G401 (cell line): Measurements from ENCODE around the gene YEATS2. TPM values are rescaled to one million over a fixed set of nuclear protein-coding genes. Genes with fewer than 3 reads are reported as not detected.
"Not testable (repeated sequence)": the region's sequence is repeated elsewhere in the genome, so short reads cannot be mapped to it uniquely, and the experiment has no call there.

Experiments used
- DNase-seq: peaks from one replicate; pipeline ENCODE4 v3.0.0-alpha.2; 2015; ENCODE audit warnings: low spot score
- in situ Hi-C: cut with HindIII; loops from 2 replicates; pipeline ENCODE4 v1.10.0; 2016; ENCODE audit warnings: low sequenced_read_pairs, mixed read lengths
- total RNA-seq: library from RNA; depleted of rRNA; stranded (reverse); fragments of >200 nt; shearing (Covaris generic); gene quantifications from 2 replicates; pipeline ENCODE4 v1.2.3, GENCODE V29; 2014

The YEATS2 gene
- total RNA-seq, 1 experiment from 2014 or later: 32.1 TPM

DNA sequence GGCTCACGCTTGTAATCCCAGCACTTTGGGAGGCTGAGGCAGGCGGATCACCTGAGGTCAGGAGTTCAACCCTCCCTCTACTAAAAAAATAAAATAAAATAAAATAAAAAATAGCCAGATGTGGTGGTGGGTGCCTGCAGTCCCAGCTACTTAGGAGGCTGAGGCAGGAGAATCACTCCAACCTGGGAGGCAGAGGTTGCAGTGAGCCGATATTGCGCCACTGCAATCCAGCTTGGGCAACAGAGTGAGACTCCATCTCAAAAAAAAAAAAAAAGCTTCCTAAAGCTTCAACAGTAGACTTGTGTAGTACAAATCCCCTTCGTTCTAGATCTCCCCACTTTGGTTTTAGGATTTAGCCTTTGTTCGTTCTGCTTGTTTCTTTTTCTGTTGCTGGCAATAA is 6.3 kb downstream of the YEATS2 start:
- not testable (repeated sequence) for DNase-seq

DNA sequence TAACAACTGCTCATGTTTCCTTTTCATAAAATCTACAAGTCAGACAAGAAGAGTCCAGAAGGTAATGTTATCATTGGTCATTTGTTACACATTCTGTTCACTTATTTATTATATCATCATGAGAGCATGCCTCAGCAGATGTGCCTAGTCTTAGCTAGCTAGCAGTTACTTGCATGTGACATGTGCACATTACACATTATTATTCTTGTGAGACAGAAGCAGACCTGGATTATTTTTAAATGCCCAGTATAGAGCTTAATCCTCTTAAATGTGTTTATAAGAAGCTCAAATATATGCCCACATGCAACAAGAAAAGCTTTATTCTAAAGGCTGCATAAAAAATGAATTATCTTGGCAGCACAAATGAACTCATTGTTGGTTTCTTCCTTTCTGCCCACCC is 12.6 kb downstream of the YEATS2 start:
- DNase-seq: no peak
- in situ Hi-C loops: no loop called here

More for the DNA sequence above, 6.3 kb downstream of the YEATS2 start:
- in situ Hi-C loops: not testable (repeated sequence)

DNA sequence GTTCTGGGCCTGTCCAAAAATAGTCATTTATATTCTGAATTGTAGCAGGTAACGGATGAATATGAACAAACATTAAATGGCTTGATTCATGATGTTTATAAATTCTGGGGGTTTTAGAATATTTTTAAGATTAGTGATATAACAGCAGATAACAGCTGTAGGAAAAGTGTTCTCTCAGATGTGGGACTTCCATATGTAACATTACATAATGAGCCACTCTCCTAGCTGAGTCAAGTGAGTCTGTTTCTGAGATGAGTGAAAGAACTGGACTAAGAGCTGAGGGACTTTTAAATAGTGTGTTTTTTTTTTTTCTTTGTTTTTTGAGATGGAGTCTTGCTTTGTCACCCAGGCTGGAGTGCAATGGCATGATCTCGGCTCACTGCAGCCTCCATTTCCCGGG is 13.9 kb downstream of the YEATS2 start:
- DNase-seq: no peak
- in situ Hi-C loops: no loop called here

DNA sequence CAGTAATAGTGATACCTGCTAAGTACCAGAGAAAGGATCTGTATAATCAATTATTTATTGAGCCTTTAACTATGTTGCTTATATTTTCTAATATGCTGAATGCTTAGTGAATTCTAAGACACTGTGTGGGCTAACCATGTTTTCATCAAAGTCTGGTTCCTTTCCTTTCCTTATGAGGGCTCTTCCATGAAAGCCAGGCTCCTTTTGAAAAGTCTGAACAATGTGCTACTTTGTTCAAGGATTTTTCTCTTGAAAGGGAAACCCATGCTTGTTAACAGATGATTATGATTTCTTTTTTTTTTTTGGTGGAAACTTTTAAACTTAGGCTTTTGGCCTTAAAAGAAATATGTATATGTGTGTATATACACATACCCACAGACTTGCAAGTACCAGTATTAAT is 17.0 kb downstream of the YEATS2 start:
- in situ Hi-C loops: no loop called here
- no peak for DNase-seq

DNA sequence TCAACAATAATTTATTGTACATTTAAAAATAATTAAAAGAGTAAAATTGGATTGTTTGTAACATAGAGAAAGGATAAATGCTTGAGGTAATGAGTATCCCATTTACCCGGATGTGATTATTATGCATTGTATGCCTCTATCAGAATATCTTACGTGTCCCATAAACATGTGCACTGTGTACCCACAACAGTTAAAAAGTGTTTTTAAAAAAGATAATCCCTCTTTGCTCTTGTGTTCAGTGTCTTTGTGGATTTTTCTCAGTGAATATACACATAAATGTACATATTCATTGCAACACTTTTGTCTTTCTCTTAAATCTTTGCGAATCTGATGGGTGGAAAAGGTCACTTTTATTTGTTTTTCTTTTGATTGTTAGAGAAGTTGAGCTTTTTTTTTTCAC is 20.4 kb downstream of the YEATS2 start:
- DNase-seq: no peak
- in situ Hi-C loops: no loop called here

DNA sequence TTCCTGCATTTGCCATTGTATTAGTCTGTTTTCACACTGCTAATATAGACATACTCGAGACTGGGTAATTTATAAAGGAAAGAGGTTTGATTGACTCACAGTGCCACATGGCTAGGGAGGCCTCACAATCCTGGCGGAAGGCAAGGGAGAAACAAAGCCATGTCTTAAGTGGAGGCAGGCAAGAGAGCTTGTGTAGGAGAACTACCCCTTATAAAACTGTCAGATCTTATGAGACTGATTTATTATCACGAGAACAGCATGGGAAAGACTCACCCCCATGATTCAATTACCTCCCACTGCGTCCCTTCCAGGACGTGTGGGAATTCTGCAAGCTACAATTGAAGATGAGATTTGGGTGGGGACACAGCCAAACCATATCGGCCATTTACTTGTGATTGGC is 27.8 kb downstream of the YEATS2 start:
- DNase-seq: no peak
- in situ Hi-C loops: no loop called here

DNA sequence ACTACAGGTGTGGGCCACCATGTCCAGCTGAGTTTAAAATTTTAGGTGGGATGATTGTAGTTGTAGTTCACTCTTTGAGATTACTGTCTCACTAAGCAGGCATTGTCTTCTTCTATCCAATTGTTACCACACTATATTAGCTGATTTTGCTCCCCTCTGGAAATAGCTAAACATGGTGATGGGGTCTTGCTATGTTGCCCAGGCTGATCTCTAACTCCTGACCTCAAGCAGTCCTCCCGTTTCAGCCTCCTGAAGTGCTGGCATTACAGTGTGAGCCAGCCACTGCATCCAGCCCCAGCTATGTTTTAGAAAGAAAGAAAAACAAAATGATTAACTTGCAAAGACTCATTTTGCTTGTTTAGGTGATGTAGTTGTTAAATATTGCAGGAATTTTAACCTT is 30.6 kb downstream of the YEATS2 start:
- no peak for DNase-seq
- in situ Hi-C loops: no loop called here

DNA sequence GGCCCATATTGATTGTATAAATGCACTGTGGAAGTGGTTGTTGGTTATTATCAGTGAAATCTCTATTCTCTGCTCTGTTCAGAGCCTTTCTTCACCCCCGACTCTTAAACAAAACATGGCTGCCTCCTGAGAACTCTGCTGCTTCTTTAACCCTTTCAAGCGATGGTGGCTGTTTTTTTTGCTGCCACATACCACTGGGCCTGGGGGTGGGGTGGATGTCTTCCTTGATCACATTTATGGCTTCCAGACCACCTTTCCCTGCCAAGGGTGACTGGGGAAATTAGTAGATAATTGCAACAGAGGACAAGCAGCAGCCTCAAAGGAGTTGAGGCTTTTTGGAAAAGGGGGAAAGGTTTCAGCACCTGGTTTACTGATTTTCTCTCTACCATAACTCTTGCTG is 32.8 kb downstream of the YEATS2 start:
- in situ Hi-C loops: no loop called here

DNA sequence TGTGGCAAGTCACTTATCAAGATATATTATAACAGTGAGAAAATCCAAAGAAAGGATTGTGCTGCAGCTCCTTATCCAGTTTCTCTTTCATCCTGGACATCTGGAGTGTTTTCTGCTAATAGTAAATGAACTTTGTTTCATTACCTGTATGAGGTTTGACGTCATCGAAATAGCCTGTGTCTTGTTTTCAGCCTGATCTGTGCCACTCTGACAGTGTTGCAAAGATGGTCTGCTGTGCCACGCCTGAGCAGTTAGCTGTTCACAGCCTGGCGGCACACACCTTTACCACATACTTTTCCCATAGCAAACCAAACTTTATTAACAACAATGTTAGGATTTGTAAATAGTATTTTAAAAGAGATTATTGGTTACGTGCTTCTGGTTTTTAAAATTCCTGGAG is 34.0 kb downstream of the YEATS2 start:
- in situ Hi-C loops: no loop called here
- no peak for DNase-seq

More for the DNA sequence above, 32.8 kb downstream of the YEATS2 start:
- no peak for DNase-seq

DNA sequence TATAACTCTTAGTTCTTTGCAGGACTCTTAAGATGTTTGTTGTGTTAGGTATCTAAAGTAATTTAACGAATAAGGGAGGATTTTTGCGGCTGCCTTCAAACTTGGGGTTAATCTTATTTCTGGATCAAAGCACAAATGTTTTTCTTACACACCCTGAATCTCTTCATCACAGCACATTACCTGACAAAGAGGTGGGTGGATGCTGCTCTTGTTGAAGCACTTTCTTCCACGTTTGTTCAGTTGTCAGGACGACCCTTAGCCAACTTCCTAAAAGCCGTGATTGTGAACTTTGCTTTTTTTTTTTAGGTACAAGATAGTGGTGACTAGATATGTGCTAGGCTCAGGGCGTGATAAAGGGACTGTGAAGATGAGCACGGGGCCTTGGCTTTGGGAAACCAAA is 36.0 kb downstream of the YEATS2 start:
- DNase-seq: no peak
- in situ Hi-C loops: no loop called here

DNA sequence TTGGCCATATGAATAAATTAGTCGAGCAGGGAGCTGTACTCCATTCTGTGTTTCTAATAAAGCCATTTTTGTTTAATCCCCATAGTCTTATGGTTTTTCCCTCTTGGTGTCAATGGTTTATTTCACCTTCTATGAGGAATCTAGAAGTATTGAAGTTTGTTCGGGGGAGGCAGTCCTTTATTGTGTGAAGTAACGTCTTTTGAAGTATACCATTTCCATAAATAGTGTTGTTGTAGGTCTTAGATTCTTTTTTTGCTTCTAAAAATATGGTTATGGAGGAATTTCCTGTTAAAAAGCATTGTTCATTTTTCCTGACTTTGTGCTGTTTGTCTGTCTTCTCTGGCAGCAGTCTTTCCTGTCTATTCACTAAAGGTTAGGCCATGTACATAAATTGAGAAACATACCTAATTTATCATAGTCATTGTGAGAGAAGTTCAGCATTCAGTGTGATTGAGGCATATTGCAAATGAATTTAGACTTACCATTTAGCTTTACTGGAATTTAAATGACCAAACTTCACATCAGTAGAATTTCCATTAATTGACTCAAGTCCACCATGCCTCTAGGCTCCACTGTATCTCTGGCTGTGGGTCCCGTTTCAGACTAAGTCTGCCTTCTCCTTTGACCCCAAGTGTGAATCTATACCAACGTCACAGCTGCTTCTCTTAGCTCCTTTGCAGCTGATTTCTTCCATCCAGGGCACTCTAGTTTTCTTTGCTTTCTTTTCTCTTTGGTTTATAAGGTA is 37.3 kb downstream of the YEATS2 start:
- no peak for DNase-seq
- in situ Hi-C loops: no loop called here

DNA sequence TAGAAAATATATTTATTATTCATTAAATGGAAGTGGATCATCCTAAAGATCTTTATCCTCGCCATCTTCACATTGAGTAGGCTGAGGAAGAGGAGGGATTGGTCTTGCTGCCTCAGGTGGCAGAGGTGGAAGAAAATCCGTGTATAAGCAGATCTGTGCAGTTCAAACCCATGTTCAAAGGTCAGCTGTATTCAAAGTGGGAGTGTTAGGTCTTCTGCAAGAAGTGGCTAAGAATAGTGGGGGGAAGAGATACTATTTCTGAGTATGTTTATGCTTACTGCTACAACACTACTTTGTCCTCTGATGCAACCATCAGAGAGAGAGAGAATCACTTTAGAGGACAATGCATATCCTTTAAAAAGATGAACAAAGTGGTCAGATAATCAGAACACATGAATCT is 39.5 kb downstream of the YEATS2 start:
- DNase-seq: no peak
- in situ Hi-C loops: no loop called here

DNA sequence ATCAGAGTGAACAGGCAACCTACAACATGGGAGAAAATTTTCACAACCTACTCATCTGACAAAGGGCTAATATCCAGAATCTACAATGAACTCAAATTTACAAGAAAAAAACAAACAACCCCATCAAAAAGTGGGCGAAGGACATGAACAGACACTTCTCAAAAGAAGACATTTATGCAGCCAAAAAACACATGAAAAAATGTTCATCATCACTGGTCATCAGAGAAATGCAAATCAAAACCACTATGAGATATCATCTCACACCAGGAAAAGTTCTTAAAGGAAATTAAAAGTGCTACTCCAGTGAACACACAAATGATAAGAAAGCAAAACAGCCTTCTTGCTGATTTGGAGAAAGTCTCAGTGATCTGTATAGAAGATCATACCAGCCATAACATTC is 42.6 kb downstream of the YEATS2 start:
- in situ Hi-C loops: not testable (repeated sequence)

DNA sequence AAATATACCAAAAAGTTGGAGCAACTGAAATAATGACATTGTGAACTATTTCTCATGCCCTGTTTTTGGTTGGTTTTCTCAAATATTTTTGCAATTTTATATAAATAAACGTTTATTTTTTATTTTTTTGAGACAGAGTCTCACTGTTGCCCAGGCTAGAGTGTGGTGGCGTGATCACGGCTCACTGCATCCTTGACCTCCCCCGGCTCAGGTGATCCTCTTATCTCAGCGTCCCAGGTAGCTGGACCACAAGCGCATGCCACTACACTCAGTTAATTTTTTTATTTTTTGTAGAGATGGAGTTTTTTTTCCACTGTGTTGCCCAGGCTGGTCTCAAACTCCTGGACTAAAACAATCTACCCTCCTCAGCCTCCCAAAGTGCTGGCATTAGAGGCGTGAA is 45.6 kb downstream of the YEATS2 start:
- in situ Hi-C loops: no loop called here
- DNase-seq: no peak

More for the DNA sequence above, 42.6 kb downstream of the YEATS2 start:
- DNase-seq: not testable (repeated sequence)

DNA sequence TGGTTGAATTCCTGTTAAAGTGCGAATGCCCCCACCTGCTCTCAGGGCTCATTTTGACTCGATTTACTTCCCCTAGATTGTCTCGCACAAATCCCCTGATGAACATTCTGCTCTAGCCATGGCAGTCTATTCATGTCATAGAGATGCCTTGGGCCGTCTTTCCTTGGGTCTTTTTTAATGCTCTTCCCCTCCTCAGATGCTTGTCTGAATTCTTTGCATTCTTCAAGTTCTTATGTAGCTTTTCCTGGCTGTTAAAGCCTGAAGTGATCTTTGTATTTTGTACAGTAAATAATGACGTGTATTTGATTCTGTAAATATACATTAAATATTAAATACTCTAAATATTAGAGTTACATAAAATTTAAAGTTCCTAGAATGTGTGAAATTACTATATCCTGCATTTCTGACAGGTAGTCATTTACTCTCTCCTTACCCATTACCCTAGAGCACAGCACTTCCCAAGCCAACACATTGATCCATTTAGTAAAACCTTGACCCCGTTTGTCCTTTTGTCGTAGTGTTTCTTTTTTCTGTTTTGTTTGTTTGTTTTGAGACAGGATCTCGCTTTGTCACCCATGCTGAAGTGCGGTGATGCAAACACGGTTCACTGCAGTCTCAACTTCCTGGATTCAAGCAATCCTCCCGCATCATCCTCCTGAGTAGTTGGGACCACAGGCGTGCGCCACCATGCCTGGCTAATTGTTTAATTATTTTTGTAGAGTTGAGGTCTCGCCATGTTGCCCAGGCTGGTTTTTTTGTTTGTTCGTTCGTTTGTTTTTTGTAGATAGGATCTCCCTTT is 47.9 kb downstream of the YEATS2 start:
- in situ Hi-C loops: no loop called here

DNA sequence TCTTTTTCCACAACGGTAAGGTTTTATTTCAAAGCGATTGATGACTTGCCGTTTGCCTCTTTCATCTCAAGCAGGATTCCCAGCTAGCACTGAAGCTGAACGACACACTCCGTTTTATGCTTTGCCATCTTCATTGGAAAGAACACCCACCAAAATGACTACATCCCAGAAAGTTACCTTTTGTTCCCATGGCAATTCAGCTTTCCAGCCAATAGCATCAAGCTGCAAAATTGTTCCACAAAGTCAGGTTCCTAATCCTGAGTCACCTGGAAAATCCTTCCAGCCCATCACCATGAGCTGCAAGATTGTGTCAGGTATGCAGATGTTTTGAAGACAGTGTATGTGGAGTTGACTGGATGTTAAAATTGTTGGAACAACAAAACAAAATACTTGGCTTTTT is 56.5 kb downstream of the YEATS2 start:
- in situ Hi-C loops: no loop called here

More for the DNA sequence above, 47.9 kb downstream of the YEATS2 start:
- DNase-seq: no peak

DNA sequence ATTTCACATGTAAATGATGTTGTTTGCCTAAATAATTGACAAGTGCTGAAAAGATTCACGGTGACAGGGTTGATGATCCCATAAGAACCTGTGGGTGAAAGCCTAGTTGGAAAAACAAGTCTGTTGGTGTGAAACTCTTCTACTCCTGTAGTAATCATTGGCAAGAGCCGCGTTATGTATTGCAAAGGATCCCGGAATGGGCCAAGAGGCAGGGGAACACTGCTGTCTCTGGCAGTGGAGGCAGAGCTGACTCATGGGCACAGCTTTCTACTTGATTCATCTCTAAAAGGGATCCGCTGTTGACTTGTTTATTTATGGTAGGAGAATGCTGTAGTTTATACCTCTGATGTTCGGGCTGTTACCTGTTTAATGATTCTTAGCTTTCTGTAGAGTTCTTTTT is 64.7 kb downstream of the YEATS2 start:
- in situ Hi-C loops: no loop called here
- no peak for DNase-seq

More for the DNA sequence above, 56.5 kb downstream of the YEATS2 start:
- DNase-seq: no peak

DNA sequence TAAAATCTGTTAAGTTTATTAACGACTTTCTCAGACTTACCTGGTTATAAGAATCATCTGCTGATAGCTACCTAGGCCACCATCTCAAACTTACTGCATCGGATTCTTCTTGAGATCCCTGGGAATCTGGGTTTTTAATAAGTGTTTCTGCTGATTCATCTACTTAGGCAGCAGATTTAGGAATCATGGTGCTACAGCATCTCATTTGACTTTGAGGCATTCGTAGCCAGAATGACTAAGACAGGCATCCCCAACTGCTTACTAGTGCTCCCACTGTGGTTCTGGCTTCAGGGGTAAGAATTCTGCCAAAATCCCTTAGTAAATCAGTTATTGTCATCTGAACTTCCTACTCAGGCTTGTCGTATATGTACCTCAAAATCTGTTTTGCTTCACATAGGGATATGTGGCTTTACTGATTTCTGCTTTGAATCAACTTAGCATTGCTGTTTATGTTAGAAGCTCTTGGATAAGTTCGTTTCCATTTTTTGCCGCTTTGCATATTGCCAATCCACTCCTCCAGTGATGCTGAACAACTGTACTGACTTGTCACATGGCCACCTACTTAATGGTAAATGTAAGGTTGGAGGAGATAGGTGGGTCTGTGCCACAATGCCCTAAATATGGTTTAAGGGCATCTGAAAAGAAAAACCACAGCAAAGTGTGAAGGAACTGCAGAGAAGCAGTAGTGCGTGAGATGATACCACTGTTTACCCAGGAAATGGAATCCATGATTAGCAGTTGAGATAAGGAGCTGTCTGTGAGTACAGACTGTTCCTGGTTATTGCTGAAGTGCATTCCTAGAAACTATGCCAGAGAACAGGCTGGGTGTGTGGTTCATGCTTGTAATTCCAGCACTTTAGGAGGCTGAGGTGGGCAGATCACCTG is 67.5 kb downstream of the YEATS2 start:
- in situ Hi-C loops: no loop called here

DNA sequence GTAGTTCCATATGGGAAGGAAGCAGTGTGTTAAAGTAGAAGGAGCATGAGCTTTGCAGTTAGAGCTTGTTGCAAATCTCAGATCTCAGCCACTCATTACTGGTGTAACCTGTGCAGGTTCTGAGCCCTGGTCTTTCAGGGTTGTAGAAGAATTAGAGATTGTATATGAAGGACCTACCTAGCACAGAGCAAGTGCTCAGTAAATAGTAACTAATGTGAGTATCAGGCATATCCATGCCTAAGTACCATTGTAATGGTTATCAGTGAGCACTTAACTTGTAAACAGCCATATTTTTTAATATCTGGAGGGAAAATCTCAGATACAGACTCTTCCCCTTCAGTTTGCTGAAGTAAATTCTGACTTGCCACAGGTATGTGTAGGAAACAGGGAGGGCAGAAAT is 68.5 kb downstream of the YEATS2 start:
- DNase-seq: no peak
- in situ Hi-C loops: no loop called here

More for the DNA sequence above, 67.5 kb downstream of the YEATS2 start:
- no peak for DNase-seq
